Breast epithelium (tissue), 4 donors: ENCODE results near the gene KRT34. TPM values are rescaled to one million over a fixed set of nuclear protein-coding genes. Genes with fewer than 3 reads are reported as not detected.

Source experiments
- DNase-seq, 2 donors: peaks; one replicate each; pipeline ENCODE4 v3.0.0-alpha.2; 2019; ENCODE audit warnings: low spot score in 2 of 2
- H3K27ac ChIP-seq, 2 donors: fragments of 200-600 bp; sonication (generic) in 1 of 2; one replicate each; pipeline ENCODE4 v1.5.1; 2016 to 2019; ENCODE audit warnings: mild to moderate bottlenecking in 1 of 2
- H3K27me3 ChIP-seq, 2 donors: fragments of 200-600 bp; sonication (generic) in 1 of 2; one replicate each; pipeline versions ENCODE4 v1.5.1 to v1.6.0; 2017 to 2019; ENCODE audit warnings: control low read depth in 1 of 2, mild to moderate bottlenecking in 1 of 2
- H3K36me3 ChIP-seq: fragments of 200-600 bp; one replicate; pipeline ENCODE4 v1.5.1; 2019
- H3K4me1 ChIP-seq, 2 donors: fragments of 200-600 bp; sonication (generic); one replicate each; pipeline ENCODE4 v1.5.1; 2016 to 2019; ENCODE audit warnings: control low read depth in 1 of 2
- H3K4me3 ChIP-seq, 3 donors: fragments of 200-600 bp; sonication (generic); 1 replicate in 2 of 3; 2 replicates in 1 of 3; pipeline ENCODE4 v1.5.1; 2016 to 2019; ENCODE audit warnings: mild to moderate bottlenecking in 3 of 3, moderate library complexity in 2 of 3
- H3K9me3 ChIP-seq, 2 donors: fragments of 200-600 bp; sonication (generic) in 1 of 2; one replicate each; pipeline ENCODE4 v1.5.1; 2016 to 2019; ENCODE audit warnings: control low read depth in 1 of 2
- CTCF ChIP-seq, 3 donors: fragments of 450-650 bp; IDR thresholded peaks; one replicate each; pipeline ENCODE4 v1.5.1; 2016 to 2017; ENCODE audit warnings: antibody characterized with exemption in 3 of 3, mild to moderate bottlenecking in 3 of 3, moderate library complexity in 3 of 3
- POLR2A ChIP-seq: fragments of 450-650 bp; IDR thresholded peaks from one replicate; pipeline ENCODE4 v1.6.1; 2016; ENCODE audit warnings: antibody characterized with exemption, mild to moderate bottlenecking, moderate library complexity
- POLR2AphosphoS5 ChIP-seq, 3 donors: sonication (generic); formaldehyde crosslinking; IDR thresholded peaks; one replicate each; pipeline ENCODE4 v1.6.1; 2017; ENCODE audit warnings: antibody characterized with exemption in 3 of 3
- intact Hi-C: fragments of 100-400 bp; cut with DNase I; formaldehyde crosslinking; loops from one replicate; pipeline ENCODE4 v1.15.1; 2023; ENCODE audit warnings: low total_unique reads
- total RNA-seq, 3 donors: library from RNA; depleted of rRNA; stranded (reverse); fragments of >200 nt; gene quantifications; one replicate each; pipeline ENCODE4 v1.1.0, GENCODE V29; 2016

The KRT34 gene
- total RNA-seq, 3 donors from 2014 or later = not detected

- H3K9me3 ChIP-seq = no peaks in the 10 kb centered on the region
- no peaks in the 10 kb centered on the region for H3K4me1 ChIP-seq
- DNase-seq = no peak
- no peaks in the 10 kb centered on the region for H3K36me3 ChIP-seq
- no peak overlapping the region for H3K27ac ChIP-seq
- no peak for TF ChIP-seq POLR2AphosphoS5 (IDR thresholded peaks at IDR 0.05)
- TF ChIP-seq CTCF (IDR thresholded peaks at IDR 0.05) = no peak
- TF ChIP-seq POLR2A = no peak
- no peaks in the 10 kb centered on the region for H3K27me3 ChIP-seq
- H3K4me3 ChIP-seq = no peak overlapping the region
- intact Hi-C loops = no loop called here
Measured at GRCh38 chr17:41392278-41392677, 10.2 kb upstream of the KRT34 start.

GRCh38 chr17:41391535-41391934 lies 9.4 kb upstream of the KRT34 start:
- H3K4me3 ChIP-seq = no peak overlapping the region
- intact Hi-C loops = no loop called here
- no peaks in the 10 kb centered on the region for H3K4me1 ChIP-seq
- DNase-seq = no peak
- no peaks in the 10 kb centered on the region for H3K36me3 ChIP-seq
- no peaks in the 10 kb centered on the region for H3K9me3 ChIP-seq
- TF ChIP-seq POLR2A (no peak), CTCF (IDR thresholded peaks at IDR 0.05) (no peak), POLR2AphosphoS5 (IDR thresholded peaks at IDR 0.05) (no peak)
- H3K27ac ChIP-seq = no peak overlapping the region
- H3K27me3 ChIP-seq = no peaks in the 10 kb centered on the region

- TF ChIP-seq POLR2A = no peak
- no peak for TF ChIP-seq POLR2AphosphoS5 (IDR thresholded peaks at IDR 0.05)
- no peak for TF ChIP-seq CTCF (IDR thresholded peaks at IDR 0.05)
- Histone ChIP-seq H3K4me3 (no peak overlapping the region), H3K27me3 (no peaks in the 10 kb centered on the region), H3K4me1 (no peaks in the 10 kb centered on the region), H3K36me3 (no peaks in the 10 kb centered on the region), H3K9me3 (no peaks in the 10 kb centered on the region), H3K27ac (no peak overlapping the region)
- DNase-seq = no peak
- intact Hi-C loops = no loop called here
Measured at GRCh38 chr17:41390411-41390938, 8.4 kb upstream of the KRT34 start.

- no peak overlapping the region for H3K27ac ChIP-seq
- DNase-seq = no peak
- H3K4me3 ChIP-seq = no peak overlapping the region
- no peaks in the 10 kb centered on the region for H3K4me1 ChIP-seq
- intact Hi-C loops = no loop called here
- no peaks in the 10 kb centered on the region for H3K9me3 ChIP-seq
- TF ChIP-seq POLR2A (no peak), POLR2AphosphoS5 (IDR thresholded peaks at IDR 0.05) (no peak), CTCF (IDR thresholded peaks at IDR 0.05) (no peak)
- no peaks in the 10 kb centered on the region for H3K36me3 ChIP-seq
- H3K27me3 ChIP-seq = no peaks in the 10 kb centered on the region
Measured at GRCh38 chr17:41387670-41388069, 5.6 kb upstream of the KRT34 start.

GRCh38 chr17:41386227-41386626 lies 4.1 kb upstream of the KRT34 start:
- Histone ChIP-seq H3K4me3 (no peak overlapping the region), H3K4me1 (no peaks in the 10 kb centered on the region), H3K36me3 (no peaks in the 10 kb centered on the region), H3K9me3 (no peaks in the 10 kb centered on the region), H3K27ac (no peak overlapping the region), H3K27me3 (no peaks in the 10 kb centered on the region)
- DNase-seq = no peak
- TF ChIP-seq POLR2AphosphoS5 (IDR thresholded peaks at IDR 0.05) (no peak), CTCF (IDR thresholded peaks at IDR 0.05) (no peak), POLR2A (no peak)
- intact Hi-C loops = no loop called here
